ENCODE data around the gene ALKBH4.
A peak's percentile ranks its signal among the peaks of the same experiment; 100 is the strongest.

Gene ALKBH4

GRCh38 chr7:102416406-102416805 is 48.3 kb downstream of the ALKBH4 start:
- no peak for TF ChIP-seq CTCF (IDR thresholded peaks at IDR 0.05; ENCODE audit: insufficient read depth, missing control alignments)
- no peak for FAIRE-seq
- DNase-seq (ENCODE audit: insufficient read length, low spot score) = no peak

GRCh38 chr7:102415685-102416225 is 48.9 kb downstream of the ALKBH4 start:
- FAIRE-seq (no peak), DNase-seq (ENCODE audit: insufficient read length, low spot score) (no peak)
- no peak for TF ChIP-seq CTCF (IDR thresholded peaks at IDR 0.05; ENCODE audit: insufficient read depth, missing control alignments)

- no peak for FAIRE-seq
- no peak for TF ChIP-seq CTCF (IDR thresholded peaks at IDR 0.05; ENCODE audit: insufficient read depth, missing control alignments)
- DNase-seq (ENCODE audit: insufficient read length, low spot score) = no peak
These were observed 51.1 kb downstream of the ALKBH4 start for GRCh38 chr7:102413611-102414010.

- FAIRE-seq = no peak
- no peak for DNase-seq (ENCODE audit: insufficient read length, low spot score)
- no peak for TF ChIP-seq CTCF (IDR thresholded peaks at IDR 0.05; ENCODE audit: insufficient read depth, missing control alignments)
These were observed 51.6 kb downstream of the ALKBH4 start for GRCh38 chr7:102413091-102413490.

- peak; percentile 32 for TF ChIP-seq CTCF (IDR thresholded peaks at IDR 0.05; ENCODE audit: insufficient read depth, missing control alignments)
- no peak for FAIRE-seq
- DNase-seq (ENCODE audit: insufficient read length, low spot score) = no peak
These were observed 52.1 kb downstream of the ALKBH4 start for GRCh38 chr7:102412548-102412947.

- TF ChIP-seq CTCF (IDR thresholded peaks at IDR 0.05; ENCODE audit: insufficient read depth, missing control alignments) = no peak
- DNase-seq (ENCODE audit: insufficient read length, low spot score) (no peak), FAIRE-seq (no peak)
These were observed 53.7 kb downstream of the ALKBH4 start for GRCh38 chr7:102410918-102411317.

GRCh38 chr7:102410123-102410522 is 54.5 kb downstream of the ALKBH4 start:
- no peak for DNase-seq (ENCODE audit: insufficient read length, low spot score)
- no peak for TF ChIP-seq CTCF (IDR thresholded peaks at IDR 0.05; ENCODE audit: insufficient read depth, missing control alignments)
- FAIRE-seq = no peak
